Cardiac muscle cell (in vitro differentiated cells and primary cell): ENCODE results near the gene GABBR2. TPM values are rescaled to one million over a fixed set of nuclear protein-coding genes. Genes with fewer than 3 reads are reported as not detected.

Experiments used
- DNase-seq, 2 donors: peaks; one replicate each; pipeline versions ENCODE4 v3.0.0 to v3.0.0-alpha.2; 2010 to 2017; ENCODE audit warnings: low read depth in 1 of 2, low spot score in 1 of 2
- H3K27ac ChIP-seq: fragments of 200-600 bp; sonication (generic); 2 replicates; pipeline ENCODE4 v1.5.1; 2016
- H3K27me3 ChIP-seq: fragments of 200-600 bp; sonication (generic); 2 replicates; pipeline ENCODE4 v1.6.0; 2016; ENCODE audit warnings: control low read depth
- H3K36me3 ChIP-seq: fragments of 200-600 bp; sonication (generic); 2 replicates; pipeline ENCODE4 v1.5.1; 2016; ENCODE audit warnings: control low read depth
- H3K4me1 ChIP-seq: fragments of 200-600 bp; sonication (generic); 2 replicates; pipeline ENCODE4 v1.8.1; 2017; ENCODE audit warnings: low read depth, mild to moderate bottlenecking, mixed run types
- H3K4me3 ChIP-seq: fragments of 200-600 bp; sonication (generic); 2 replicates; pipeline ENCODE4 v1.5.1; 2016; ENCODE audit warnings: mild to moderate bottlenecking
- H3K9me3 ChIP-seq: fragments of 200-600 bp; sonication (generic); 2 replicates; pipeline ENCODE4 v1.5.1; 2017; ENCODE audit warnings: low read depth, mild to moderate bottlenecking, control low read depth
- polyA plus RNA-seq: library from polyadenylated mRNA; unstranded; fragments of >200 nt; fragmentation: Nextera tagmentation; extraction: Ambion mirVana; gene quantifications from 2 replicates; pipeline ENCODE4 v1.2.1, GENCODE V29; 2016
- total RNA-seq: library from RNA; depleted of rRNA; stranded (reverse); fragments of >200 nt; gene quantifications from 2 replicates; pipeline ENCODE4 v1.2.3, GENCODE V29; 2016
- TF ChIP-seq, protein P1 (sequence below): IDR thresholded peaks from 2 replicates; pipeline ENCODE4 v1.5.1; 2012; ENCODE audit warnings: low read depth, mild to moderate bottlenecking, low read length

The GABBR2 gene
- total and polyA plus RNA-seq, 2 experiments from 2014 or later, result 0.06 TPM; not detected in 1

DNA sequence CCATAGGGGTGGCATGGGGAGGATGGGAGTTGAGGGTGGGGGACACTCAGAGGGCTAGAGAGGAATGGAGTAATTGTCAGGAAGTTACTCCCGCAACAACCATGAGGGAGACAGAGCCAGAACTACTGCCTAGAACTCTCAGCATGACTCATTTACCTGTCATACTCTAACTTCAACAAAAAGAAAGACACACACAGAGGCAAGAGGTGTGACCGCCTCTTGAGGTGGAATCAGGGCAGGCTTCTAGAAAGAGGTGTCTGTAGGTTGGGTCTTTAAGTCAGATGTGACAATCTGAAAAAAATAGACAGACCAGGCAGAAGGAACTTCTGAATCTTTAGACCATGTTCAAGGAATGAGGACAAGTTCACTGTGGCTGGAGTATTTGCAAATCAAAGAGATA is 73.4 kb downstream of the GABBR2 start:
- no peak overlapping the region for H3K27ac ChIP-seq
- H3K9me3 ChIP-seq, result no peaks in the 10 kb centered on the region
- H3K4me3 ChIP-seq, result no peak overlapping the region
- DNase-seq, result no peak
- H3K36me3 ChIP-seq, result no peaks in the 10 kb centered on the region
- TF ChIP-seq, protein P1, sequence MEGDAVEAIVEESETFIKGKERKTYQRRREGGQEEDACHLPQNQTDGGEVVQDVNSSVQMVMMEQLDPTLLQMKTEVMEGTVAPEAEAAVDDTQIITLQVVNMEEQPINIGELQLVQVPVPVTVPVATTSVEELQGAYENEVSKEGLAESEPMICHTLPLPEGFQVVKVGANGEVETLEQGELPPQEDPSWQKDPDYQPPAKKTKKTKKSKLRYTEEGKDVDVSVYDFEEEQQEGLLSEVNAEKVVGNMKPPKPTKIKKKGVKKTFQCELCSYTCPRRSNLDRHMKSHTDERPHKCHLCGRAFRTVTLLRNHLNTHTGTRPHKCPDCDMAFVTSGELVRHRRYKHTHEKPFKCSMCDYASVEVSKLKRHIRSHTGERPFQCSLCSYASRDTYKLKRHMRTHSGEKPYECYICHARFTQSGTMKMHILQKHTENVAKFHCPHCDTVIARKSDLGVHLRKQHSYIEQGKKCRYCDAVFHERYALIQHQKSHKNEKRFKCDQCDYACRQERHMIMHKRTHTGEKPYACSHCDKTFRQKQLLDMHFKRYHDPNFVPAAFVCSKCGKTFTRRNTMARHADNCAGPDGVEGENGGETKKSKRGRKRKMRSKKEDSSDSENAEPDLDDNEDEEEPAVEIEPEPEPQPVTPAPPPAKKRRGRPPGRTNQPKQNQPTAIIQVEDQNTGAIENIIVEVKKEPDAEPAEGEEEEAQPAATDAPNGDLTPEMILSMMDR, result no peak
- H3K27me3 ChIP-seq, result no peaks in the 10 kb centered on the region
- H3K4me1 ChIP-seq, result no peaks in the 10 kb centered on the region

DNA sequence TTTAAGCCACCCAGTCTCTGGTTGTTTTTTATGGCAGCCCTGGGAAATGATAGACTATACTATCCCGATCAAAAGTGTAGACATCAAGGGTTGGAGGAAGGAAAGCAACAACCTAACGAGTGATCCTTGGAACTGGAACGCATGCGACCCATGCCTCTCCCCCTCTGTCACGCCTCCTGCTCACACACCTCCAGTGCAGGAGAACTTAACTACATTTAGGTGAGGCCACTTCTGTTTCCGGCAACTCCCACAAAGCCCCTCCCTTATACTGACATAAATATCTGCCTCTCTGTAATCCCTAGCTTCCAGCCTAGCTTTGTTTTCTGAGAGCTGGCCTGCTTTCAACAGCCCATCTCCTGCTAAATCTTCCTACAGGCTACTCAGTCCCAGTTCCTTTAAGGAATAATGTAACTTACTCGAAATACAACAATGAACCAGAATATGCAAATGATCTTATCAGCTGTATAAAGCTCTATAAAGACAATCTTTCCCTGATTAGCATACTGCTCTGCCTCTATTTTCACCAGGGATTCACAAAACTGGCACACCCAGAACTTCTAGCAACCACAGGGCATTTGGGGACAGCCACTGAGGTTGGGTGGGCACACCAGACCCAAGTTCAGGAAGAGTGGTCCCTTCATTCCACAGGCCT is 73.9 kb downstream of the GABBR2 start:
- no peaks in the 10 kb centered on the region for H3K27me3 ChIP-seq
- H3K36me3 ChIP-seq, result no peaks in the 10 kb centered on the region
- no peak overlapping the region for H3K4me3 ChIP-seq
- no peaks in the 10 kb centered on the region for H3K9me3 ChIP-seq
- TF ChIP-seq, protein P1, result no peak
- DNase-seq, result no peak
- H3K27ac ChIP-seq, result no peak overlapping the region
- no peaks in the 10 kb centered on the region for H3K4me1 ChIP-seq

DNA sequence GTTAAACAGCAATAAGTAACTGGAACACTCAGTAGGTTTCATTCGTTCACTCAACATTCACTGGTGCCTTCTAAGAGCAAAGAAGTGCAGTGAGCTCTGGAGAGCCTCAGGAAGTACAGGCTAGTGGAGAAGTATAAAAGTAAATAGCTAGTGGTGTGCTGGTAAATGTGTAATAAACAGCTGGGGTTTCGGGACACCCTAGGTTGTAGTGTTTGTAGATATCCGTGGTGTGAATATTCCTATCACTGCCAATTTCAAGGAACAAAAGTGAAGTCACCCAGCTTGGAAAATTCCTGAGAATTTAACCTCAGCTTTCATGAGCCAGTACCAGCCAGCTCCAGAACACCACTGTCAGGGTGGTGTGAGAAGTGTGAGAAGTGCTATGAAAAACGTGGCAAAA is 75.9 kb downstream of the GABBR2 start:
- Histone ChIP-seq H3K27me3 (no peaks in the 10 kb centered on the region), H3K36me3 (no peaks in the 10 kb centered on the region), H3K4me1 (no peaks in the 10 kb centered on the region), H3K4me3 (no peak overlapping the region), H3K27ac (no peak overlapping the region), H3K9me3 (no peaks in the 10 kb centered on the region)
- TF ChIP-seq, protein P1, result no peak
- no peak for DNase-seq

DNA sequence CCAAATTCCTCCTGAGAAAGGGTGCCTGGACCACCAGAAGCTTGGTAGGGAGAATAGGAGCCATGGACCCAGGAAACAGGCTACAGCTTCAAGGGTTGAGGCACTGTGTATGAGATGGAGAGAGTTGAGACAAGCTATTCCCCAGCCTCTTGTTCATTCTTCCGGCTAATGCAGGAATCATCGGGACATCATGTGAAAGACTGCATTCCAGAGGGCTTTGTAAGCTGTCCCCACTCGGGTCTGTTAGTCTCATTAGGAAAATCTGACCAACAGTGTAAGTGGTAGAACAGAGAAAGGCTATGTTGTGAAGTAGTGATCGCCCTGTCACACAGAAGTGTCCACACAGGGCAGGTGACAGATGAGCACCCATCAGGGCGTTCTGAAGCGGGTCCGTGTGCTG is 81.4 kb downstream of the GABBR2 start:
- H3K9me3 ChIP-seq, result no peaks in the 10 kb centered on the region
- H3K4me1 ChIP-seq, result no peaks in the 10 kb centered on the region
- H3K36me3 ChIP-seq, result no peaks in the 10 kb centered on the region
- no peaks in the 10 kb centered on the region for H3K27me3 ChIP-seq
- peak in 1 of 2 donors; percentile 42 for DNase-seq
- no peak overlapping the region for H3K4me3 ChIP-seq
- TF ChIP-seq, protein P1, result no peak
- H3K27ac ChIP-seq, result no peak overlapping the region

DNA sequence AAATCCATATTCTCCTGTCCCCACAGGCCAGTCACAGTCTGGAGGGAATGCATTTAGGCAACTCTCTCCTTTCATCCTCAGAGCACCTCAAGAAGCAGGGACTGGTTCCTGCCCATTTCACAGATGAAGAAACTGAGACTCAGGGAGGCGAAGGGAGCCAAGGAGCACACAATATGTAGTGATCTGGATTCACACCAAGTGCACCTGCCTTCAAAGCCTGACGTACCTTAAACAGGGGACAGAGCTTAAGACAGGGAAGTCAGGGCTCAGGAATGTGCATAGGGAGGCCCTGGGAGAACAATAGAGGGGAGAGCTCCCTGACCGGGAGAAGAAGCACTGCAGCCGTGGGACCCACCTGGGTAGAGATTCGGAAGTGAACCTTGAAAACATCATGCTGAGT is 83.0 kb downstream of the GABBR2 start:
- H3K36me3 ChIP-seq, result no peaks in the 10 kb centered on the region

More for the DNA sequence above, 83.0 kb downstream of the GABBR2 start:
- H3K9me3 ChIP-seq, result no peaks in the 10 kb centered on the region
- H3K4me3 ChIP-seq, result no peak overlapping the region
- TF ChIP-seq, protein P1, result no peak
- DNase-seq, result no peak
- no peak overlapping the region for H3K27ac ChIP-seq
- H3K27me3 ChIP-seq, result no peaks in the 10 kb centered on the region
- no peaks in the 10 kb centered on the region for H3K4me1 ChIP-seq
